Spleen (tissue), 7 donors: Measurements from ENCODE around the gene KCNT1.

Source experiments
- POLR2A ChIP-seq, 3 donors: fragments of 450-650 bp; IDR thresholded peaks; one replicate each; pipeline ENCODE4 v1.5.1; 2017; ENCODE audit warnings: antibody characterized with exemption in 3 of 3, mild to moderate bottlenecking in 1 of 3
- POLR2AphosphoS5 ChIP-seq, 3 donors: sonication (generic); formaldehyde crosslinking; IDR thresholded peaks; one replicate each; pipeline ENCODE4 v1.5.1; 2017; ENCODE audit warnings: antibody characterized with exemption in 3 of 3
- TF ChIP-seq, protein P1 (sequence below), 11 experiments: fragments of 200-600 bp in 7 of 11; fragments of 450-650 bp in 4 of 11; sonication (generic) in 4 of 11; IDR thresholded peaks in 8 of 11; conservative IDR thresholded peaks in 3 of 11; 1 replicate in 7 of 11; 2 replicates in 4 of 11; pipeline versions ENCODE4 v1.4.0 to v1.8.0; 2016 to 2021; ENCODE audit warnings: antibody characterized with exemption in 11 of 11, inconsistent platforms in 4 of 11, mild to moderate bottlenecking in 1 of 11
- donor health status: DM: no; HTN: no; CAD: no; lungs with moderate emphysema.
- donor health status: DM: no; HTN: no; CAD: no.
- donor health status: DM: no; HTN: no; CAD: no.

DNA sequence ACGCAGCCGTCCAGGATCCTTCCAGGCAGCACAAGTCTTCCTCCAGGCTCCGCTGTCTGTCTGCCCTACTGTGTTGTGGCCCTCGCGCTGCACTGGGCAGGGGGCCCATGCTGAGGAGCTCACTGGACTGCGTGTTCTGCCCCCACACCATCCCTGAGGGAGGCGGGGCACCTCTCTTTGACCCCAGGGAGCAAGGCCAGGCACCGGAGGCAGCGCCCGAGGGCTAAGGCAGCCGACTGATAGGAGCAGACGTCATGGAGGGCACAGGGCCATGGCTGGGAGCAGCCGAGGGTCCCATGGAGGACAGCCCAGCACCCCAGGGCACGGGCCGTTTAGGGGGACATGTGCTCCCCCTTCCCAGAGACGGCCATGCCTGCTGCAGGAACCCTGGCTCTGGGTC, 46.7 kb downstream of the KCNT1 start:
- TF ChIP-seq, protein P1, sequence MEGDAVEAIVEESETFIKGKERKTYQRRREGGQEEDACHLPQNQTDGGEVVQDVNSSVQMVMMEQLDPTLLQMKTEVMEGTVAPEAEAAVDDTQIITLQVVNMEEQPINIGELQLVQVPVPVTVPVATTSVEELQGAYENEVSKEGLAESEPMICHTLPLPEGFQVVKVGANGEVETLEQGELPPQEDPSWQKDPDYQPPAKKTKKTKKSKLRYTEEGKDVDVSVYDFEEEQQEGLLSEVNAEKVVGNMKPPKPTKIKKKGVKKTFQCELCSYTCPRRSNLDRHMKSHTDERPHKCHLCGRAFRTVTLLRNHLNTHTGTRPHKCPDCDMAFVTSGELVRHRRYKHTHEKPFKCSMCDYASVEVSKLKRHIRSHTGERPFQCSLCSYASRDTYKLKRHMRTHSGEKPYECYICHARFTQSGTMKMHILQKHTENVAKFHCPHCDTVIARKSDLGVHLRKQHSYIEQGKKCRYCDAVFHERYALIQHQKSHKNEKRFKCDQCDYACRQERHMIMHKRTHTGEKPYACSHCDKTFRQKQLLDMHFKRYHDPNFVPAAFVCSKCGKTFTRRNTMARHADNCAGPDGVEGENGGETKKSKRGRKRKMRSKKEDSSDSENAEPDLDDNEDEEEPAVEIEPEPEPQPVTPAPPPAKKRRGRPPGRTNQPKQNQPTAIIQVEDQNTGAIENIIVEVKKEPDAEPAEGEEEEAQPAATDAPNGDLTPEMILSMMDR (IDR thresholded peaks at IDR 0.05 in 8 of 11, conservative IDR thresholded peaks at IDR 0.05 in 3 of 11) = no peak
- TF ChIP-seq POLR2A (IDR thresholded peaks at IDR 0.05) (no peak), POLR2AphosphoS5 (IDR thresholded peaks at IDR 0.05) (no peak)
